K562 (cell line): ENCODE measurements around the gene ADGRD1. TPM values are rescaled to one million over a fixed set of nuclear protein-coding genes. Genes with fewer than 3 reads are reported as not detected.
A peak's percentile ranks its signal among the peaks of the same experiment; 100 is the strongest.

Experiments used
- ATAC-seq: fragments of 200-7000 bp; cut with Tn5 transposase; 3 replicates; pipeline ENCODE4 v1.9.1; 2020; ENCODE audit warnings: moderate library complexity
- BruUV-seq: library from RNA; stranded (reverse); fragments of 400-500 nt; replicated peaks from 2 replicates; lab custom pipeline; 2021; lab: Mats Ljungman, UMichigan
- CTCF ChIA-PET: fragments of 300-600 bp; formaldehyde crosslinking; extraction: SDS; loops from one replicate; lab custom pipeline; 2021; ENCODE audit warnings: low intra/inter-chr PET ratio; lab: Yijun Ruan, JAX
- POLR2A ChIA-PET: fragments of 300-600, 350-650 bp; sonication (Branson Sonifier 250); formaldehyde crosslinking; extraction: SDS; loops from one replicate; lab custom pipeline; 2021; ENCODE audit warnings: antibody characterized with exemption, inconsistent platforms; lab: Yijun Ruan, JAX
- DNase-seq, 4 experiments: peaks; one replicate each; pipeline versions ENCODE4 v3.0.0 to v3.0.0-alpha.2; 2011 to 2018; ENCODE audit warnings: low spot score in 3 of 4, mixed read lengths in 3 of 4; ENCODE audit errors: extremely low read depth in 1 of 4
- FAIRE-seq: peaks from 2 replicates; lab custom pipeline; 2011; peaks lifted over from hg19 to GRCh38; lab: Jason Lieb, UNC
- H2AFZ ChIP-seq: 2 replicates; pipeline ENCODE4 v1.6.0; 2011; ENCODE audit warnings: low read depth, low read length, control low read depth, inconsistent platforms
- H3K27ac ChIP-seq: fragments of 200-600 bp; 3 replicates; pipeline ENCODE4 v1.8.0; 2011; ENCODE audit warnings: low read depth, mild to moderate bottlenecking, control low read depth, inconsistent platforms, low read length, moderate library complexity, mixed read lengths; ENCODE audit errors: extremely low read depth
- H3K27me3 ChIP-seq, 2 experiments: fragments of 300-600 bp in 1 of 2; 2 replicates in 1 of 2; 3 replicates in 1 of 2; pipeline versions ENCODE4 v1.6.0 to v1.8.0; 2011; ENCODE audit warnings: inconsistent platforms in 2 of 2, low read length in 2 of 2, mild to moderate bottlenecking in 1 of 2, mixed read lengths in 1 of 2, moderate library complexity in 1 of 2; ENCODE audit not compliant: control insufficient read depth in 2 of 2, insufficient read depth in 2 of 2
- H3K36me3 ChIP-seq: fragments of 300-600 bp; 3 replicates; pipeline ENCODE4 v1.8.0; 2011; ENCODE audit warnings: mild to moderate bottlenecking, low read length, inconsistent platforms; ENCODE audit not compliant: control insufficient read depth, insufficient read depth
- H3K4me1 ChIP-seq, 2 experiments: fragments of 200-600 bp in 1 of 2; replicated peaks in 1 of 2; 2 replicates in 1 of 2; 3 replicates in 1 of 2; pipeline versions ENCODE4 v1.5.1 to v1.8.0; 2011; ENCODE audit warnings: inconsistent platforms in 2 of 2, low read length in 2 of 2, mild to moderate bottlenecking in 1 of 2, mixed read lengths in 1 of 2, moderate library complexity in 1 of 2; ENCODE audit not compliant: control insufficient read depth in 2 of 2, insufficient read depth in 2 of 2
- H3K4me2 ChIP-seq: 2 replicates; pipeline ENCODE4 v1.6.1; 2011; ENCODE audit warnings: low read length, control low read depth, inconsistent platforms, mixed read lengths; ENCODE audit not compliant: insufficient read depth
- H3K4me3 ChIP-seq: fragments of 200-600 bp; sonication (generic), shearing (Covaris generic); 2 replicates; pipeline ENCODE4 v1.5.1; 2016; ENCODE audit warnings: control low read depth, inconsistent platforms
- H3K79me2 ChIP-seq: fragments of 200-600 bp; 3 replicates; pipeline ENCODE4 v1.8.0; 2011; ENCODE audit warnings: low read length, inconsistent platforms; ENCODE audit not compliant: control insufficient read depth, insufficient read depth
- H3K9ac ChIP-seq, 2 experiments: 2 replicates each; pipeline versions ENCODE4 v1.6.0 to v1.6.1; 2011; ENCODE audit warnings: low read depth in 2 of 2, low read length in 2 of 2, control low read depth in 1 of 2, inconsistent platforms in 1 of 2, mild to moderate bottlenecking in 1 of 2, mixed read lengths in 1 of 2; ENCODE audit not compliant: insufficient read depth in 1 of 2
- H3K9me1 ChIP-seq: one replicate; pipeline ENCODE4 v1.6.0; 2011; ENCODE audit warnings: inconsistent platforms, mild to moderate bottlenecking, low read length, moderate library complexity; ENCODE audit not compliant: control insufficient read depth, insufficient read depth
- H3K9me3 ChIP-seq: replicated peaks from 2 replicates; pipeline ENCODE4 v1.5.1; 2011; ENCODE audit warnings: low read depth, low read length, inconsistent platforms; ENCODE audit not compliant: control insufficient read depth, insufficient read depth
- H4K20me1 ChIP-seq: replicated peaks from 2 replicates; pipeline ENCODE4 v1.6.1; 2011; ENCODE audit warnings: low read length, inconsistent platforms, mixed read lengths; ENCODE audit not compliant: control insufficient read depth, insufficient read depth
- CREBBP ChIP-seq: IDR thresholded peaks from one replicate; pipeline ENCODE4 v1.6.1; 2012; ENCODE audit warnings: low read depth, mild to moderate bottlenecking, control low read depth, inconsistent platforms, low read length
- EWSR1 ChIP-seq: fragments of 450-650 bp; IDR thresholded peaks from 2 replicates; pipeline ENCODE4 v1.6.1; 2018; ENCODE audit warnings: borderline replicate concordance, mild to moderate bottlenecking, low read depth, moderate library complexity; ENCODE audit not compliant: partially characterized antibody
- FOXP1 ChIP-seq: sonication (generic); formaldehyde crosslinking; IDR thresholded peaks from 2 replicates; pipeline ENCODE4 v1.8.0; 2022; ENCODE audit warnings: mild to moderate bottlenecking, missing genetic modification reagents
- NUFIP1 ChIP-seq: fragments of 450-650 bp; IDR thresholded peaks from 2 replicates; pipeline ENCODE4 v1.6.1; 2018; ENCODE audit not compliant: partially characterized antibody
- POLR2A ChIP-seq: fragments of 450-650 bp; conservative IDR thresholded peaks from 2 replicates; pipeline ENCODE4 v1.6.1; 2016
- ZNF41 ChIP-seq: fragments of 250-450 bp; sonication (Bioruptor Pico); conservative IDR thresholded peaks from 2 replicates; pipeline ENCODE4 v1.4.0; 2020; ENCODE audit warnings: mild to moderate bottlenecking
- WGBS: fragments of 100-300 bp; shearing (Covaris generic); methylation state at CpG from one replicate; pipeline ENCODE4 v1.1.6; 2016; ENCODE audit warnings: low coverage, mixed read lengths; ENCODE audit not compliant: insufficient coverage; ENCODE audit errors: missing lambda C conversion rate; 5-methylcytosine and 5-hydroxymethylcytosine counted together
- in situ Hi-C: fragments of 300-500 bp; cut with MboI; formaldehyde crosslinking; loops from 4 replicates; pipeline ENCODE4 v1.15.0; 2018; ENCODE audit warnings: inconsistent platforms, mixed read lengths
- intact Hi-C: fragments of 100-400 bp; cut with micrococcal nuclease; formaldehyde crosslinking; loops from 2 replicates; pipeline ENCODE4 v1.14.2; 2022
- polyA plus RNA-seq, 8 experiments: library from polyadenylated mRNA; depleted of rRNA in 4 of 8; stranded (reverse) in 5 of 8; unstranded in 3 of 8; fragments of >200 nt; fragmentation: Nextera tagmentation in 2 of 8; fragmentation: Illumina TruSeq in 1 of 8; extraction: Ambion mirVana in 2 of 8; extraction: Trizol in 1 of 8; gene quantifications; 2 replicates each; pipeline versions ENCODE4 v1.2.1 to v1.2.3, GENCODE V29; 2011 to 2014; ENCODE audit warnings: inconsistent platforms in 1 of 8, missing spikeins in 1 of 8
- total RNA-seq, 7 experiments: library from RNA; depleted of rRNA in 6 of 7; stranded (reverse); fragments of >200 nt in 6 of 7; fragmentation: Illumina TruSeq in 2 of 7; extraction: Trizol in 2 of 7; gene quantifications; 2 replicates each; pipeline versions ENCODE4 v1.2.1 to v1.2.3, GENCODE V29; 2011 to 2021; ENCODE audit warnings: low replicate concordance in 1 of 7
- TF ChIP-seq, protein P1 (sequence below): fragments of 450-650 bp; IDR thresholded peaks from 2 replicates; pipeline ENCODE4 v1.6.1; 2017; ENCODE audit warnings: mild to moderate bottlenecking, moderate library complexity
- TF ChIP-seq, protein P2 (sequence below): fragments of 250-450 bp; sonication (Bioruptor Pico); IDR thresholded peaks from 2 replicates; pipeline ENCODE4 v1.5.0; 2021
- TF ChIP-seq, protein P3 (sequence below): sonication (generic); formaldehyde crosslinking; IDR thresholded peaks from 2 replicates; pipeline ENCODE4 v1.8.0; 2022; ENCODE audit warnings: mild to moderate bottlenecking, low read depth, missing genetic modification reagents
- TF ChIP-seq, protein P4 (sequence below): sonication (generic); formaldehyde crosslinking; IDR thresholded peaks from 2 replicates; pipeline ENCODE4 v1.8.1; 2023; ENCODE audit warnings: mild to moderate bottlenecking, missing genetic modification reagents
- TF ChIP-seq, protein P5 (sequence below): fragments of 150-350 bp; IDR thresholded peaks from 2 replicates; pipeline ENCODE4 v1.6.1; 2014; ENCODE audit warnings: low read depth, mild to moderate bottlenecking, low read length, borderline replicate concordance

The ADGRD1 gene
- total and polyA plus RNA-seq, 9 of the 15 experiments (the other 6 are each of a cell fraction or from before 2014, with no cell fraction given) = 1.7 to 11.7 (median 3.3) TPM

DNA sequence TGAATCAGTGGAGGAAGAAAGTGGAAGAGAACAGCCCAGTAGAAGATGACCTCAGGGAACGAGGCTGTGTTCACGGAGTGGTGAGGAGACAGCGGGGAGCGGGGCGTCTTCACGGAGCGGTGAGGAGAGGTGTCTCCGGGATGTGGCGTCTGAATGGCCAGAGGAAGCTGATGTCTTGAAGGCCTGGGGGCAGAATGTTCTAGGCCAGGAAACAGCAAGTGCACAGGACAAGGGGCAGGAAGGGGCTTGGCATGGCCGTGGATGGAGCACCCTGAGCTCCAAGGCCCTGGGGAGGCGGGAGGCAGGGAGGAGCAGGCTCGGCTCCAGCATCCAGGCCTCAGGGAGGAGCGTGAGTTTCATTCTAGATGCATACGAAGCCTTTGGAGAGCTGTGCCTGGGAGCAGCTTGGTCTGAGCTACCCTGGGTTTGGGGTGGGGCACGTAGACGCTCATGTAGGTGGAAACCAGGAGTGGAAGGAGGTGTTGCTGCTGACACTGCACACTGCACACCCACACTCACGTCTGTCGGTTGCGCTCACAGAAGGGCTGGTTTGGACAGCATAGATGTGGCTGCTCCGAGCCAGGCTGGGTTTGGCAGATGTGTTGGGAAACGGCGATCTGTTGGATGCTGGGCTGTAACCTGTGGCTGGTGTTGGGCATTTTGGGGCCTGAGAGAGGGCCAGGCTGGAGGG, 131.6 kb downstream of the ADGRD1 start:
- Histone ChIP-seq H3K9me3 (no peaks in the 10 kb centered on the region), H3K4me1 (peaks cover 0 to 10% of the 10 kb centered on the region in 2 experiments; a peak in 1 of 5 replicates), H3K9me1 (no peaks in the 10 kb centered on the region), H3K4me3 (no peak overlapping the region), H4K20me1 (0 out of 2 replicates have a peak, but pooled peaks cover 8% of the 10 kb centered on the region), H2AFZ (no peak overlapping the region), H3K79me2 (no peaks in the 10 kb centered on the region), H3K4me2 (no peak overlapping the region), H3K27me3 (peaks cover 0 to 60% of the 10 kb centered on the region in 2 experiments; a peak in 4 of 5 replicates), H3K9ac (0 out of 4 replicates have a peak overlapping the region, but pooled peaks of 1 of the 2 experiments have one; percentile 17), H3K27ac (no peak overlapping the region), H3K36me3 (no peaks in the 10 kb centered on the region)
- TF ChIP-seq, protein P1, sequence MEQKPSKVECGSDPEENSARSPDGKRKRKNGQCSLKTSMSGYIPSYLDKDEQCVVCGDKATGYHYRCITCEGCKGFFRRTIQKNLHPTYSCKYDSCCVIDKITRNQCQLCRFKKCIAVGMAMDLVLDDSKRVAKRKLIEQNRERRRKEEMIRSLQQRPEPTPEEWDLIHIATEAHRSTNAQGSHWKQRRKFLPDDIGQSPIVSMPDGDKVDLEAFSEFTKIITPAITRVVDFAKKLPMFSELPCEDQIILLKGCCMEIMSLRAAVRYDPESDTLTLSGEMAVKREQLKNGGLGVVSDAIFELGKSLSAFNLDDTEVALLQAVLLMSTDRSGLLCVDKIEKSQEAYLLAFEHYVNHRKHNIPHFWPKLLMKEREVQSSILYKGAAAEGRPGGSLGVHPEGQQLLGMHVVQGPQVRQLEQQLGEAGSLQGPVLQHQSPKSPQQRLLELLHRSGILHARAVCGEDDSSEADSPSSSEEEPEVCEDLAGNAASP = no peak
- TF ChIP-seq ZNF41 (no peak), FOXP1 (CRISPR knock-in tag) (no peak), NUFIP1 (no peak), POLR2A (no peak), CREBBP (no peak), EWSR1 (no peak)
- TF ChIP-seq, protein P2, sequence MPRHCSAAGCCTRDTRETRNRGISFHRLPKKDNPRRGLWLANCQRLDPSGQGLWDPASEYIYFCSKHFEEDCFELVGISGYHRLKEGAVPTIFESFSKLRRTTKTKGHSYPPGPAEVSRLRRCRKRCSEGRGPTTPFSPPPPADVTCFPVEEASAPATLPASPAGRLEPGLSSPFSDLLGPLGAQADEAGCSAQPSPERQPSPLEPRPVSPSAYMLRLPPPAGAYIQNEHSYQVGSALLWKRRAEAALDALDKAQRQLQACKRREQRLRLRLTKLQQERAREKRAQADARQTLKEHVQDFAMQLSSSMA (CRISPR knock-in tag) = no peak
- TF ChIP-seq, protein P3, sequence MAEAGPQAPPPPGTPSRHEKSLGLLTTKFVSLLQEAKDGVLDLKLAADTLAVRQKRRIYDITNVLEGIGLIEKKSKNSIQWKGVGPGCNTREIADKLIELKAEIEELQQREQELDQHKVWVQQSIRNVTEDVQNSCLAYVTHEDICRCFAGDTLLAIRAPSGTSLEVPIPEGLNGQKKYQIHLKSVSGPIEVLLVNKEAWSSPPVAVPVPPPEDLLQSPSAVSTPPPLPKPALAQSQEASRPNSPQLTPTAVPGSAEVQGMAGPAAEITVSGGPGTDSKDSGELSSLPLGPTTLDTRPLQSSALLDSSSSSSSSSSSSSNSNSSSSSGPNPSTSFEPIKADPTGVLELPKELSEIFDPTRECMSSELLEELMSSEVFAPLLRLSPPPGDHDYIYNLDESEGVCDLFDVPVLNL (CRISPR knock-in tag) = no peak
- TF ChIP-seq, protein P4, sequence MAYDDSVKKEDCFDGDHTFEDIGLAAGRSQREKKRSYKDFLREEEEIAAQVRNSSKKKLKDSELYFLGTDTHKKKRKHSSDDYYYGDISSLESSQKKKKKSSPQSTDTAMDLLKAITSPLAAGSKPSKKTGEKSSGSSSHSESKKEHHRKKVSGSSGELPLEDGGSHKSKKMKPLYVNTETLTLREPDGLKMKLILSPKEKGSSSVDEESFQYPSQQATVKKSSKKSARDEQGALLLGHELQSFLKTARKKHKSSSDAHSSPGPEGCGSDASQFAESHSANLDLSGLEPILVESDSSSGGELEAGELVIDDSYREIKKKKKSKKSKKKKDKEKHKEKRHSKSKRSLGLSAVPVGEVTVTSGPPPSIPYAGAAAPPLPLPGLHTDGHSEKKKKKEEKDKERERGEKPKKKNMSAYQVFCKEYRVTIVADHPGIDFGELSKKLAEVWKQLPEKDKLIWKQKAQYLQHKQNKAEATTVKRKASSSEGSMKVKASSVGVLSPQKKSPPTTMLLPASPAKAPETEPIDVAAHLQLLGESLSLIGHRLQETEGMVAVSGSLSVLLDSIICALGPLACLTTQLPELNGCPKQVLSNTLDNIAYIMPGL (CRISPR knock-in tag) = no peak
- TF ChIP-seq, protein P5, sequence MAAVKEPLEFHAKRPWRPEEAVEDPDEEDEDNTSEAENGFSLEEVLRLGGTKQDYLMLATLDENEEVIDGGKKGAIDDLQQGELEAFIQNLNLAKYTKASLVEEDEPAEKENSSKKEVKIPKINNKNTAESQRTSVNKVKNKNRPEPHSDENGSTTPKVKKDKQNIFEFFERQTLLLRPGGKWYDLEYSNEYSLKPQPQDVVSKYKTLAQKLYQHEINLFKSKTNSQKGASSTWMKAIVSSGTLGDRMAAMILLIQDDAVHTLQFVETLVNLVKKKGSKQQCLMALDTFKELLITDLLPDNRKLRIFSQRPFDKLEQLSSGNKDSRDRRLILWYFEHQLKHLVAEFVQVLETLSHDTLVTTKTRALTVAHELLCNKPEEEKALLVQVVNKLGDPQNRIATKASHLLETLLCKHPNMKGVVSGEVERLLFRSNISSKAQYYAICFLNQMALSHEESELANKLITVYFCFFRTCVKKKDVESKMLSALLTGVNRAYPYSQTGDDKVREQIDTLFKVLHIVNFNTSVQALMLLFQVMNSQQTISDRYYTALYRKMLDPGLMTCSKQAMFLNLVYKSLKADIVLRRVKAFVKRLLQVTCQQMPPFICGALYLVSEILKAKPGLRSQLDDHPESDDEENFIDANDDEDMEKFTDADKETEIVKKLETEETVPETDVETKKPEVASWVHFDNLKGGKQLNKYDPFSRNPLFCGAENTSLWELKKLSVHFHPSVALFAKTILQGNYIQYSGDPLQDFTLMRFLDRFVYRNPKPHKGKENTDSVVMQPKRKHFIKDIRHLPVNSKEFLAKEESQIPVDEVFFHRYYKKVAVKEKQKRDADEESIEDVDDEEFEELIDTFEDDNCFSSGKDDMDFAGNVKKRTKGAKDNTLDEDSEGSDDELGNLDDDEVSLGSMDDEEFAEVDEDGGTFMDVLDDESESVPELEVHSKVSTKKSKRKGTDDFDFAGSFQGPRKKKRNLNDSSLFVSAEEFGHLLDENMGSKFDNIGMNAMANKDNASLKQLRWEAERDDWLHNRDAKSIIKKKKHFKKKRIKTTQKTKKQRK = no peak
- FAIRE-seq (no peak), DNase-seq (no peak), ATAC-seq (no peak)
- no TSS peak for BruUV-seq
- CTCF ChIA-PET = no interaction called here
- WGBS = 38% methylated on average over 21 of the region's 22 CpGs
- in situ Hi-C loops (no loop called here), intact Hi-C loops (no loop called here)
- POLR2A ChIA-PET = interaction anchor here (0.6 to 0.7 kb wide), 2 partner anchors 30 to 70 kb away, joined by 3 to 4 read pairs; no protein-coding TSS in a partner anchor
